OCI-LY1 (cell line): ENCODE measurements around the gene CFAP61.

Experiments used
- CTCF ChIP-seq: fragments of 200-600 bp; sonication (generic), shearing (Covaris generic); IDR thresholded peaks from 2 replicates; pipeline ENCODE4 v1.5.1; 2017; ENCODE audit warnings: mild to moderate bottlenecking, antibody characterized with exemption, low read length, moderate library complexity, mixed read lengths
- EZH2 ChIP-seq: fragments of 200-600 bp; sonication (generic), shearing (Covaris generic); IDR thresholded peaks from 2 replicates; pipeline ENCODE4 v1.8.0; 2017; ENCODE audit warnings: borderline replicate concordance, mixed run types, mild to moderate bottlenecking, antibody characterized with exemption, low read length, moderate library complexity, mixed read lengths

GRCh38 chr20:20009784-20010253, 42.5 kb upstream of the CFAP61 start:
- no peak for TF ChIP-seq CTCF
- no peak for TF ChIP-seq EZH2
